Dedifferentiated amniotic fluid mesenchymal stem cell (primary cell): ENCODE measurements around the gene TBL1X.

ENCODE experiments used
- DNase-seq: peaks from one replicate; pipeline ENCODE4 v3.0.0-alpha.2; 2016; ENCODE audit errors: extremely low spot score

The TBL1X gene

DNA sequence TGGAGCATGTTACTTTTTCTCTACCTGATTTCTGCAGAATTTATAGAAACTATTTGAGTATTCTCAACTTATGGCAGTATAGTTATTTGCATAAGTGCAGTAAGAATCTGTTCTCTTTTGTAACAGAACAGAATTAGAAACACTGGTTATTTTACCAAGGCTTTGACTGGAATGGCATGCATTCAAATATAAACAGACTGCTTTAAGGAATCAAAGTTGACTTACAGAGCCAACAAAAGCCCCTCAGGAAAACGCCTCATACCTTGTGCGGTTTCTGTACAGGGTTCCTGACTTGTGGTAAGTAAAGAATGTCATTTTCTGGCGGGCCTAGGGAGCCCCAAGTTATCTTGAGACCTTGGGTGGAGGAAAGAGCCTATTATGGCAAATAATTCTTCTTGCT is 203.7 kb downstream of the TBL1X start:
- peak; percentile 30 for DNase-seq

DNA sequence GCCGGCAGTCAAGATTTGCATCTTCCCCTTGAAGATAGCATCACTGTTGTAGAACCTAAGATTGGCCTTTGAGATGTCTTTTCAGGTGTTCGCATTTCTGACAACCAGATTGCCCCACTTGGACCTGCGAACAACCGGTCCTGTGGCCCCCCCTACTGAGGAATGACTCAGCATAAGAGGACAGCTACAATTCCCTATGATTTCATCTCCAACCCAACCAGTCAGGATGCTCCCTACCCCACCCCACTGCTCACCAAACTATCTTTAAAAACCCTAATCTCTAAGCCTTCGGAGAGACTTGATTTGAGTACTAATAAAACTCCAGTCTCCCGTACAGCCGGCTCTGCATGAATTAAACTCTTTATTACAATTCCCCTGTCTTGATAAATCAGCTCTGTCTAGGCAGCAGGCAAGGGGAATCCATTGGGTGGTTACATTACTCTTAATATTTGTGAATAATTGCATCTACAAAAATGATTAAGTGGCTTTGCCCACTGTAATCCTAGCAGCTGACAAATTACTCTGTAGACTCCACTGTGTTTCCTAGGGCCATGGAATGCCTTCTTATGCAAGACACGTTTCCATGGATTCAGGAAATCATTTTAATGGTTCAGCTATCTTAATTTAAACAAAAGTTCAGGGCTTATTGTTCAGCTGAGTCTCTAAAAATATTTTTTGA is 205.4 kb downstream of the TBL1X start:
- DNase-seq: peak; percentile 34

DNA sequence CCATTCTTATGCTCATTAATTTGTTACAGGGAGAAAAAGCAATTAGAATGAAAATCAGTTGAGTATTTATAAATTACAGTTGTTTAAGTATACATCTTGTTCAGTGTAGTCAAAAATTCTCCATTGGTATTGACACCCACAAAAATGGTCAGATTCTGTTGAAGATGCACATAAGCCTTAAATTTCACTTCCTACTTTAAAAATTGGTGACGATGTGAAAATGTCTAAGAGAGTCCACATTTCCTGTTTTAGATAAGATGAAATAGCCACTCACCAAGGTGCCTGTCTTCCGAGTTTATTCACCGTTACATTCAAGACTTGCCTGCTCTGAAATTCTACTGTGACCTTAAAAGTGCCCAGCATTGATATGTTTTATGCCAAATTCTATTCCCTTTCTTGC is 207.1 kb downstream of the TBL1X start:
- no peak for DNase-seq

DNA sequence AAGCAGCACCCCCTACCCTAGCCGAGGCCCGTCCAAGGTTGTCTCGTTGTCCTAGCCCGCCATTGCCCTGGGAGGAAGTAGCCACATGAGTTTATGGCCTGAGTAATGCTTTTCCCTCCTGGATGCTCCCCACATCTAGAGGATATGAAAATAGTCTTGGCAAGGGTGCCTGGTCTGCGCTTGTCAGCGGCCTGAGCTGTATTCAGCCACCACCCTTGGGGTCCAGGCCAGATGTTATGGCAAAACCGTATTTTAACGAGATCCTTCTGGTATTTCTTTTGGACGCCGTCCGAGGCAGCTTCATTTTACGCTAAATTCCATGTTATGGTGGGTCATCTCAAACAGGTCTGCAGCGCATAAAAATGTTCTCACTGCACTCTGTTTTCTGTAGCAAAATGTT is 211.4 kb downstream of the TBL1X start:
- DNase-seq: no peak

DNA sequence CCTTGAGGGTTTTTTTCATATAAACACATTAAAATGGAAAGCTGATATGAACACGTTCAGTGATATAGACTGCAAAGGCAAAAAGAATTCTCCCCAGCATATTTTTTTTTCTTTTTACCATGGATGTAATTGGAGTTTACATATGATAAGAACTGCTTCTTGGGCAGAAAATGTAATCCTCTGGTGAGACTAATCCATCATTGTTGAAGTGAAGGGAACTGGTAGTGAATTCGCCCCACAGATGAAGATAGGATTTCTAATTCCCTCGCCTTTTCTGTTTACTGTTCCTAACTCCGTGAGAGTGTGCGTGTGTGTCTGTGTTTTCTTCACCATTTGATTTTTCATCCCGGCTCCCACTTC is 211.9 kb downstream of the TBL1X start:
- no peak for DNase-seq

DNA sequence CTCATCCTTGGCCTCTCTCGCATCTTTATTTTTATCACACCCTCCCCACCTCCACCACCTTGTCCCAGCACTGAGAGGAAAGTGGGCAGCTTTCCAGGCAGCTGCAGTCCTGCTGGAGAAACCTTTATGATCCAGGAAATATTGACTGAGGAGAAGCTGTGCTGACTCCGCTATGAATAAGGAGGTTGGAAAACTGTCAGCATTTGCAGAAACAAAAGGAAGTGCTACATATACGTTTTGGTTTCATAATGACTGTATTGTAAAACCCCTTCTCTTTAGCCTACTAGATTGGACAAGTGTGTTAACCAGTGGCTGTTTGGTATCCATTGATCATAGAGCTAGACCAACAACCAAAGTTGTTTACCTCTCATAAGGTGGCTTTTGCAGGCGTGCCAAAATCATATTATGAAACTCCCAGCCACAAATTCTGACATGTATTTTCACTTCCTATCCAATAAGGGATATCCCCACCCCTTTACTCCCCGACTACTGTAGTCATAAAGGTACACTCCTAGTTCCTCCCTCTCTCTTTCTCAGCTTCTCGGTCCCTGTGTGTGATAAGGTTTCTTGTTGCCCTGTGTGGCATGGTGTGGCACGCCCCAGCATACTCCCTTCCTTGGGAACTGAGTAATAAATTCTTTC is 212.4 kb downstream of the TBL1X start:
- no peak for DNase-seq

DNA sequence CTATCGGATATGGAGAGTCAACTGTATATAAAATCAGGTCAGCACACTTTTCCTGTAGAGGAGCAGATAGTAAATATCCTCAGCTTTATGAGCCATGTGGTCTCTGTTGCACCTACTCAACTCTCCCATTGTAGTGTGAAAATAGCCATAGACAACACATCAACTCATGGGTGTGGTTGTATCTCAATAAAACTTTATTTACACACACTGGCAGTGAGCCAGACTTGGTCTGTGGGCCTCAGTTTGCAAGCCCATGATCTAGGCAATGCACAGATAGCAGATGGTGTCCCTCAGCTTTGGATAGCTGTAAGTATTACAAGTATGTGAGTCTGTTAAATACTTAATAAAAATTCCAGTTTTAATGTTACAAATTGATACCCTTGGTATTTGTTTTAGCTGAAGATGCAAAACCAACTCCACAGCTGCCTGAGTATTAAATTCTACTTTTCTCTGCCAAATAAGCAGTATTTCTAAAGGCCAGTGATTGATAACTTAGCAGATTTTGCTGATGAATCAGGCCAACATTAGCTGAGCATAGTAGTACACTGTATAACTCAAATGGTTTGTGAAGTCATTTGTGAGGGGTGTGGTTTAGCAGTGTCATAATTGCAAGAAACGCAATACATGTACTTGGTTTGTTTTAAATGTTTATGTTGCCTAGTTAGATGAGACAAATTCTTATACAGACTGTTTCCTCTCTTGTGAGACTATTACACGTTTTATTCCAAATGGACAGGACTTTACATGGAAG is 213.5 kb downstream of the TBL1X start:
- DNase-seq: no peak

DNA sequence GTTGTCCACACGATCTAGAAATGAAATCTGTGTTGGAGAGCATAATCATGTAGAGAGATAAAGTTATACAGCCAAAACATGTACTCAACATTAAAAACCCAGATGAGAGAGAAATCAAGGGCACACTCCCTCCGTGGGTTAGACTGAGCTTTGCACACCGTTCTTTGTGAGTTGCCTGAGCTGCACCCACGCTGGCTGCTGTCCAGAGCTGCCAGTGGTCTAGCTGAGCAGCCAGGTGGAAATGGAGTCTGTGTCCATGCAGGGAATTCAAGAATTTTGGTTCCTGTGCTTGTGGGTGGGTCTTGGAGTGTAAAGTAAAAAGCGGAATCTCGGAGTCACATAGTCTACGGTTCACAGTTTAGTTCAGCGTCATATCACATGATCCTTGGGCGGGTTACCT is 216.2 kb downstream of the TBL1X start:
- DNase-seq: no peak

DNA sequence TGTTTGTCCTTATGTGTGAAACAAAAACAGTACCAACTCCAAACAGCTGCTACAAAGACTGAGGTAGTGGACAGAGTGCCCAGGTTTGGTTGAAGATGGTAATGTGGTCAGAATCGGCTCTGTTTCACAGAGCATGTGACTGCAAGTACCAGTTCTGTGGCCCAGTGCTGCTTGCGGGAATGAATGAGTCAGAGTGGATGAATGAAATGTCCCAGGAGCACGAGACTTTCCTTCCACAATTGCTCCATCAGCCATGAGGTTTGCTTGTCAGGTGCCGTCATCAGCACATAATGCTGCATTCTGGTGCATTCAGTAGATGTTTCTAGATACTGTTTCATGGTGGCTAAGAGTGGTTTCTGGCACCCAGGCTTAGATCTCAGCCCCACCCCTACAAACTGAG is 216.6 kb downstream of the TBL1X start:
- DNase-seq: no peak

DNA sequence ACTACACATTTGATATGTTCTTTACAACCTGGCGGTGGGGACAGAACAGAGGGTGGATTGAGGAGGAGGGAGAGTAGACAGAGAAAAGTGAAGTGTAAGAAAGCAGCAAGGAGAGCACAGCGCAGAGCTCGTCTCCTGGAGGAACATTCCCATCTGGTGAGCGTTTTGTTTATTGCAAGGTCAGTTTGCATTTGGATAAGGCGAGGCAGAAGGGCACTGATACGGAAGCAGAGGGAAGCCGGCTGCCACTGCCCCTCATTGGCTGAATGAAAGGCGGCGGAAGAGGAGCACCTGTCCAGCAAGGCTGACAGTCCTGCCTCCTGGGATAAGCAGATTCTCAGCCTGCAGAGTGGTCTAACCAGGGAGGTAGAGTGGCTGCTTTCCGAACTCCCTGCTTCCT is 217.6 kb downstream of the TBL1X start:
- DNase-seq: no peak

DNA sequence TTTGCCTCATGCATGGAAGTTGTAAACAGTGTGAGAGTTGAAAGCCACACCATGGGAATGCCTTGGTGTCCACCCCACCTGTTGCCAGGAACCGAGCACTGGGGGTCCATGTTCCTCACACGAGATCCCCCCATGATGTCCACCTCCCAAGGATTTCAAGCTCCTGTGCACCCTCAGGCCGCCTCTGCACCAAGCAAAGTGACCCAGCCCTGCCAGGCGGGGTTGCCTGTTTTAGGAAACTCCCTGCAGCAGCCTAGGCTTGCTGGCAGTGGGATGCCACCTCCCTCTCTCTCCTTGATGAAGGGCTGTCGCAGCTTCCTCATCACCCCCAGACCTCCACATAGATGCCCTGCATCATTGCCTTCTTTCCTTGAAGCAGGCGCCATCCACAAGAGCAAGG is 218.0 kb downstream of the TBL1X start:
- DNase-seq: no peak

DNA sequence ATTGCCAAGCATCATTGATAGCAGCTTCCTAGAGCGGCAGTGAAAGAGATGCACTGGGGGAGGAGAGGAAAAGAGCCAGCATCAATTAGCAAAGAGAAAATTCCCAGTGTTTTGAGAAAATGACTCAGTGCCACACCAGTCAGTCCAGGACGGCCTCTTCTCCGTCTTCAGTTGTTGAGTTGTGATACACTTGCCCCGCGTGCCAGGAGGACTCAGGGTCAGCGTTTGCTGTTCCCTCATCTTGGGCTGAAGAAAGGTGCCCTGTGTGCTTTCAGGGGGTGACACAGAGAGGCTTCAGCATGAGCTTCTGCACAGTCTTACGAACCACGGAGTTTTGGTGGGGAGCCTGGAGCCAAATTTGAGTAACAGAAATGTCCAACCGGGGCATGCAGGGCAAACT is 218.5 kb downstream of the TBL1X start:
- no peak for DNase-seq

DNA sequence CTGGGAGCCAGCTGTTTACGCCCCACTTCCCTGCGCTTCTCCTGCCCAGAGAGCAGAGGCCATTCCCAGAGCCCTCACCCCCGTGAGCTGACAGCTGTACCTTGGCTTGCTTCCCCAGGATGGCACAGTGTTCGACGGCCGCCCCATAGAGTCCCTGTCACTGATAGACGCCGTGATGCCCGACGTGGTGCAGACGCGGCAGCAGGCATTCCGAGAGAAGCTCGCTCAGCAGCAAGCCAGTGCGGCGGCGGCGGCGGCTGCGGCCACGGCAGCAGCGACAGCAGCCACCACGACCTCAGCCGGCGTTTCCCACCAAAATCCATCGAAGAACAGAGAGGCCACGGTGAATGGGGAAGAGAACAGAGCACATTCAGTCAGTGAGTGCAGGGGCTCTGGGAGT is 223.0 kb downstream of the TBL1X start:
- no peak for DNase-seq

DNA sequence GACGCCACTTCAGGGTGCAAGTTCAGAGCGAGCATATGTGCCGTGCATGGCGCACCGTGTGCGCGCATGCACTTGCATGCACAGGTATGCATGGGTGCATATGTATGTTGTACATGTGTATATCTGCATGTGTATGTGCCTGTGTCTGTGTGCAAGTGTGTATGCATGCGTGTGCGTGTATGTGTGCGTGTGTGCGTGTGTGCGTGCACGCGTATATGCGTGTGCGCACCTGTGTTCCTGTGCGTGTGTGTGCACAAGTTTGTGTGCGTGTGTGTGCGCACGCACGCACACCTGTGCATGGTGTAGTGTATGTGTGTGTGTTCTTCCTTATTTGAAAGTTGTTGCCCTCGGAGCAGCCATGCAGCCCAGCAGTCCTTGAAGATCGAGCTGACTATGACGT is 224.0 kb downstream of the TBL1X start:
- DNase-seq: no peak

DNA sequence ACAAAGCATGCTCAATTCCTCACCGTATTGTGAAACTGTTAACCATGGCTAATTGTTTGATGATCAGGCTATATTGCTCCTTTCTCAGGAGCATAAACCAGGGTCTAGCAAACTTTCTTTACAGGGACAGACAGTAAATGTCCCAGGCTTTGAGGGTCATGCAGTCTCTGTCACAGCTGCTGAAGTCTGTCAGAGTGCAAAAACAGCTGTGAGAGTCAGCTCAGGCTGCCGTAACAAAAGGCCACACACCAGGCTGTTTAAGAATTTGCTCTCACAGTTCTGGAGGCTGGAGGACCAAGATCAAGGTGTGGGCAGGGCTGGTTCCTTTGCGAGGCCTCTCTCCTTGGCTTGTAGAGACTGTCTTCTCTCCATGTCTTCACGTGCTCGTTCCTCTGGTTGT is 225.2 kb downstream of the TBL1X start:
- no peak for DNase-seq

DNA sequence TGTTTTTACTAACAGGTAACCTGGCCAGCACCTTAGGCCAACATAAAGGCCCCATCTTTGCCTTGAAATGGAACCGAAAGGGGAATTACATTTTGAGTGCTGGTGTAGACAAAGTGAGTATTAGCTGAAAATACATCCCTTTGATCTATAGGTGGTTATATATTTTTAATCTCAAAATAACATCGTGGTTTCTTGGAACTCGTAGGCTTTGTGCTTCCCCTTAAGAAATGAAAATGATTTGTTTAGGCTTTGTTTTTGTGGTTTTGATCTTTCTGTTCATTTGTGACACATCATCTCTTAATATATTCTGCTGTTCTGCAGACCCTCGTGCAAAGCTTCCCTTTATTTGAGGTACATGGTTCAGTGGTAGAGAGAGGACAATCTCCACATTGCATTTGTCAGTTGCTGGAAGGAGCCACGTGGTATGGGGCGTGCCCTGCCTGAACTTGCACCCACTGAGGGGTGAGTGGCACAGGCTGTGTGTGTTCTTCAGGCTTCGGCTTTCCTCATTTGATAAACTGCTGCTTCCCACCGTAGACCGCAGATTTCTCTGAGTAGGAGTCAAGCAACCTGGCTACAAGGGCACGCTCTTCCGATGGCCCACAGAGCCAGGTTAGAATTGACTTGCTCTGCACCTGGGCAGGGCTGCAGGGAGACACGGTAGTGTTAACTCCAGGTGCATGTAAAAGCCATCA is 228.6 kb downstream of the TBL1X start:
- no peak for DNase-seq

DNA sequence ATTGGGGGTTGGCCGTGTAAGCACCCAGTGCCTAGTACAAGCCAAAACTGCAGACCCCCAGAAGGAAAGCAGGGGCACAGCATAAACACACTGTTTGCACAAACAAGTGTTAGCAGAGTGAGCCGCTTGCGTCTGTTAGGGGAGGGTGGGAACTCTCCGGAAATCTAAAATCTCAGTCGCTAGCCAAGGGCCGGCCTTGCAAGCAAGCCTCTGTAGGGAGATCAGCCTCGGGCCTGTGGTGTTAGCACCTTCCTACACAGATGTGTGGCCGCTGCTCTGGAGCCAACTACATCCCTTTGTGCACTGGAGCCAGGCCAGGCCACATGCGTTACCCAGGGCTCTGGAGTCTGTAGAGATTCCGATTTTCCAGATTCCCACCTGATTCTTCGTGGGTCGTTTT is 233.7 kb downstream of the TBL1X start:
- no peak for DNase-seq

DNA sequence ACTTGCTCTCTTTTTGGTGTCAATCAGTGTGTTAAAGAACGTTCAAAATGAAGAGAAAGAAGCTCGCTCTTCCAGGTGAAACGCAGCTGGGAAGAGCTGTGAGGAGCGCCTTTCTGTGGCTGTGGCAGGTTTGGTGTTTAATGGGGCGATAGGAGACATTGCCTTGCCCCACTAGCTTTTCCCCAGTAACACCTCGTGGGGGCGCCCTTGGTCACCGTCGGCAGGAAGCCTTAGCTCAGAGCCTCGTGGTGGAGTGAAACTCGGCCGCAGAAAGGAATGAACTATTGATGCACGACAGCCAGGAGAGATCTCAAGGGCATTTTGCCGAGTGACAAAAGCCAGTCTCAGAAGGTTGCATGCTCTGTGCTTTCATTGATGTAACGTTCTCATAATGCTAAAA is 235.7 kb downstream of the TBL1X start:
- DNase-seq: no peak

DNA sequence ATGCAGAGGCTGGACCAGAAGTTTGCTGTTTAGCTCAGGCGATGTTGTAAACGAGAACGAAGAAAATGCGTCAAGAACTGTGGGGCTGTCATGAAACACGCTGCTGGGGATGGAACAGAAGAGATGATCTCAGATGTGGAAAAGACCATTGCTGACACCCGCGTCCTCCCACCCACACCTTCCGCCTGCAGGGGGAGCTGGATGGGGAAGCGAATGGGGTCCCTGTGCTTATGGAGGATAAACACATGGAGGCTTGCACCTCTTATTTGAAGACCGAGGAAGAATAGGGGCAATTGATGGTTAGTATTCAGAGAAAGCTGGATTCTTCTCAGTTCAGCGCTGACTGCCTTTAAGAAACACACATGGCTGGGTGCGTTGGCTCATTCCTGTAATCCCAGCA is 236.9 kb downstream of the TBL1X start:
- no peak for DNase-seq

DNA sequence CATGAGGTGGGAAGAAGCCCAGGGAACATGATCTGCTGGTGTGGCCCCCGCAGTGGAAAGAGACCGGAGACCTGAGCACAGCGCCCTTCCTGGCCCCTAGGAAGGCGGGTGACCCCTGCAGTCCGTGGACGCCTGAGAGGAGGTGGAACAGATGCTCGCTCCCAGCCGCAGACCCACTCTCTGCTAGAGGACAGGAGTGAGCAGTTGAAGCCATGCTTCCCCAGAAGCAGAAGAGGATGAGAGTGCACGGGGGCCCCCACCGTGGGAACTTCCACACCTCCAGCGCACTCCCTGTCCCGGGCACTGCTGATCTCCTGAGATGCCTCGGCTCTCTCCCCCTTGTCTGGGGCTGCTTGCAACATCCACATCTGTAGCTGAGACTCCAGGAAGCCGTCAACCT is 238.5 kb downstream of the TBL1X start:
- DNase-seq: no peak

DNA sequence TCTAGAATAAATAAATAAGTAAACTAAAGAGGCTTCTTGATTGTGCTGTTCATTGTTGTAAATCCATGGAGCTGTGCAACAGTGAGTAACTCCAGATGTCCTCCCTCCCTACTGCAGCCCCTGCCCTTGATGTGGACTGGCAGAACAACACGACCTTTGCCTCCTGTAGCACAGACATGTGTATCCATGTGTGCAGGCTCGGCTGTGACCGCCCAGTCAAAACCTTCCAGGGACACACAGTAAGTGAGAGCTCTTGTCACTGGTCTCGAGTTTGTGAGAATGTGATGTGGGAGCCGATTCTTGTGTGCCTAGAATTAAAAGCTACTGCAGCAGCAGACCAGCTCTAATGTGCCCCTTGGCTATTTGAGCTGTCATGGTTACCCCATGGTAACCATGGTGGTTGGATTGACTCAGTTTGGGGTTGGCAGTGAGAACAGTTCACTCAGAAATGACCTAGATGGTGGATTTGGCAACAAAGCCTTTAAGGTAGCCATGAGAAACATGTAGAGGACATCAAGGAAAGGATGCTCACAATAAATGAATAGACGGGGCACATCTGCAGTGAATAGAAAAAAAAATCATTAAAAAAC is 240.1 kb downstream of the TBL1X start:
- DNase-seq: no peak

DNA sequence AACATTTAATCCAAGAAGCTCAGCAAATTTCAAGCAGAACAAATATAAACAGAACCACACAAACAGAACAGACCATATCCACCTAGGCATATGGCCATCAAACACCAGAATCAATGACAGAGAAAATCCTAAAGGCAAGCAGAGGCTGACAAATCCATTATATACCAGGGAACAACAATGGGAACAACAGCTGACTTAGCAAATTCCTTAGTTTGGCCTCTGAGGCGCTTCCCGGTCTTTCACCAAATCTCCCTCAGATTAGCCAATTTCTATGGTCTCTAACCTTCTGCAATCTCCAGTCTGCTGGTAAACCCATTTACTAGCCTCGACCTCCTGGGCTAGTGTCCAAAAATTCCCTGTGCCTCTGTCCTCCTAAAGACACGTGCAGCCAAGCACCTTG is 241.6 kb downstream of the TBL1X start:
- no peak for DNase-seq
